Nephron (organoid): ENCODE data around the gene PGAM1.

ENCODE experiments used
- H3K27ac Mint-ChIP-seq, 3 experiments: 2 replicates each; pipeline ENCODE4 v1.8.0; 2020; ENCODE audit warnings: mixed read lengths in 3 of 3, mild to moderate bottlenecking in 2 of 3, moderate library complexity in 1 of 3
- H3K27me3 Mint-ChIP-seq: 2 replicates; pipeline ENCODE4 v1.8.0; 2021; ENCODE audit warnings: low read depth, mild to moderate bottlenecking, moderate library complexity, mixed read lengths
- H3K36me3 Mint-ChIP-seq: 2 replicates; pipeline ENCODE4 v1.8.0; 2020; ENCODE audit warnings: low read depth, mixed read lengths
- H3K4me1 Mint-ChIP-seq: 2 replicates; pipeline ENCODE4 v1.8.0; 2020; ENCODE audit warnings: mixed read lengths
- H3K4me3 Mint-ChIP-seq, 3 experiments: 2 replicates each; pipeline ENCODE4 v1.8.0; 2020; ENCODE audit warnings: mild to moderate bottlenecking in 3 of 3, mixed read lengths in 3 of 3, moderate library complexity in 2 of 3
- H3K9me3 Mint-ChIP-seq: 2 replicates; pipeline ENCODE4 v1.8.0; 2020; ENCODE audit warnings: mixed read lengths
- TF ChIP-seq, protein P1 (sequence below), 3 experiments: fragments of 200-600 bp; sonication (generic); IDR thresholded peaks; one replicate each; pipeline ENCODE4 v1.5.0; 2021; ENCODE audit warnings: antibody characterized with exemption in 3 of 3; ENCODE audit not compliant: unreplicated experiment in 3 of 3

Gene PGAM1

GRCh38 chr10:97454330-97455036, 28.5 kb downstream of the PGAM1 start:
- H3K36me3 Mint-ChIP-seq, result peaks cover 72% of the 10 kb centered on the region
- H3K4me1 Mint-ChIP-seq, result peaks cover 7% of the 10 kb centered on the region
- H3K9me3 Mint-ChIP-seq, result no peaks in the 10 kb centered on the region
- H3K27me3 Mint-ChIP-seq, result no peaks in the 10 kb centered on the region
- TF ChIP-seq, protein P1, sequence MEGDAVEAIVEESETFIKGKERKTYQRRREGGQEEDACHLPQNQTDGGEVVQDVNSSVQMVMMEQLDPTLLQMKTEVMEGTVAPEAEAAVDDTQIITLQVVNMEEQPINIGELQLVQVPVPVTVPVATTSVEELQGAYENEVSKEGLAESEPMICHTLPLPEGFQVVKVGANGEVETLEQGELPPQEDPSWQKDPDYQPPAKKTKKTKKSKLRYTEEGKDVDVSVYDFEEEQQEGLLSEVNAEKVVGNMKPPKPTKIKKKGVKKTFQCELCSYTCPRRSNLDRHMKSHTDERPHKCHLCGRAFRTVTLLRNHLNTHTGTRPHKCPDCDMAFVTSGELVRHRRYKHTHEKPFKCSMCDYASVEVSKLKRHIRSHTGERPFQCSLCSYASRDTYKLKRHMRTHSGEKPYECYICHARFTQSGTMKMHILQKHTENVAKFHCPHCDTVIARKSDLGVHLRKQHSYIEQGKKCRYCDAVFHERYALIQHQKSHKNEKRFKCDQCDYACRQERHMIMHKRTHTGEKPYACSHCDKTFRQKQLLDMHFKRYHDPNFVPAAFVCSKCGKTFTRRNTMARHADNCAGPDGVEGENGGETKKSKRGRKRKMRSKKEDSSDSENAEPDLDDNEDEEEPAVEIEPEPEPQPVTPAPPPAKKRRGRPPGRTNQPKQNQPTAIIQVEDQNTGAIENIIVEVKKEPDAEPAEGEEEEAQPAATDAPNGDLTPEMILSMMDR (IDR thresholded peaks at IDR 0.05; ENCODE audit: unreplicated experiment in 3 of 3), result no peak
- no peak overlapping the region for H3K27ac Mint-ChIP-seq
- H3K4me3 Mint-ChIP-seq, result no peak overlapping the region

DNA sequence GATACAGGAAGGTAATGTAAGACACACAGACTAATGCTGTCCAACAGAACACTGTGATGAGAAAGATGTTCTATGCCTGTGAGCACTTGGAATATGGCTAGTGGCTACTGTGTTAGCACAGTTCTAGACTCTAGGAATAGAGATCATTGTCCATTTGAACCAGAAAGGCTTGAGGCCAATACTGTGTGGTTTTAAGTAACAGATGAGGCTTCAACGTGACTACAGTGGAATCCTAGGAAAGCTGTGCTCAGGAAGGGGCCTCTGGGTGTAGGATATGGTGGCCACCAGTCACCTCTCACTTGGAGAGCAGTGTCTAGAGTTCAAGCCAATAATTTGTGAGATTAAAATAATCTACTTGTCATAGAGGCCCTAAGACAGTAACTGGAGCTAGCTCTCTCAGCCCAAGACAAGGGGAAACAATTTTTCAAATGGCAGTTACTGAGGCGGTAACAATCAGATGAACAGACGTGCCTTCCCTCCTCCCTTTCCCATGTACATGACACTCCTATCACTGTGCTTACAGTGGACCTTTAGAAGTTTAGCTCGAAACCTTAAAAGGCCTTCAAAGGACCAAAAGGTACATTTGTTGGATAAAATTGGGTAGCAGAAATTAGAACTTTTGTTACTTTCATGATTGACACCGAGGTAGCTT, 30.2 kb downstream of the PGAM1 start:
- Mint-ChIP-seq H3K4me1 (no peaks in the 10 kb centered on the region), H3K36me3 (peaks cover 77% of the 10 kb centered on the region), H3K4me3 (no peak overlapping the region), H3K27me3 (no peaks in the 10 kb centered on the region), H3K9me3 (no peaks in the 10 kb centered on the region), H3K27ac (no peak overlapping the region)
- TF ChIP-seq, protein P1 (IDR thresholded peaks at IDR 0.05; ENCODE audit: unreplicated experiment in 3 of 3), result no peak

GRCh38 chr10:97456686-97457065, 30.7 kb downstream of the PGAM1 start:
- Mint-ChIP-seq H3K4me1 (no peaks in the 10 kb centered on the region), H3K27ac (peak overlapping the region in 1 of 3 experiments; percentile 48), H3K27me3 (no peaks in the 10 kb centered on the region), H3K36me3 (peaks cover 82% of the 10 kb centered on the region), H3K4me3 (no peak overlapping the region), H3K9me3 (no peaks in the 10 kb centered on the region)
- TF ChIP-seq, protein P1 (IDR thresholded peaks at IDR 0.05; ENCODE audit: unreplicated experiment in 3 of 3), result no peak

- H3K36me3 Mint-ChIP-seq, result peaks cover 82% of the 10 kb centered on the region
- H3K27me3 Mint-ChIP-seq, result no peaks in the 10 kb centered on the region
- H3K9me3 Mint-ChIP-seq, result no peaks in the 10 kb centered on the region
- TF ChIP-seq, protein P1 (IDR thresholded peaks at IDR 0.05; ENCODE audit: unreplicated experiment in 3 of 3), result no peak
- no peak overlapping the region for H3K27ac Mint-ChIP-seq
- H3K4me1 Mint-ChIP-seq, result peaks cover 2% of the 10 kb centered on the region
- H3K4me3 Mint-ChIP-seq, result no peak overlapping the region
Measured at GRCh38 chr10:97459111-97459510, 33.1 kb downstream of the PGAM1 start.

DNA sequence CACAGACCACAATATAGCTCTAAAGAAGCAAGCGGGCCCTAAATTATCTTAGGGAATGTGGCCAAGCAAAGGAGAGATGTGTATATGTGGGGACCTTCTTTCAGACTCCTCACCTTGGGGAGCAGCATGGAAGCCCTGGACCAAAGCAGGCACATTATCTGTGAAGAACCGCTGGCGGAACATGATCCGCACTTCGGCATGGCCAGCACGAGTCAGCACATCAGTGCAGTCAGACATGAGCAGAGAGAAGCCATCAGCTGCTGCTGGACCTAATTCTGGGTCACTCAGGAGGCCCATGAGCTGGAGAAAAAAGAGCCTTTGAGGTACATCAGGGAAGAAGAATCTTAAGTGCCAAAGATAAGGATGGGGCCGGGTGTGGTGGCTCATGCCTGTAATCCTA, 33.9 kb downstream of the PGAM1 start:
- Mint-ChIP-seq H3K27ac (no peak overlapping the region), H3K36me3 (peaks cover 80% of the 10 kb centered on the region), H3K4me1 (peaks cover 5% of the 10 kb centered on the region), H3K9me3 (no peaks in the 10 kb centered on the region), H3K4me3 (no peak overlapping the region), H3K27me3 (no peaks in the 10 kb centered on the region)
- TF ChIP-seq, protein P1 (IDR thresholded peaks at IDR 0.05; ENCODE audit: unreplicated experiment in 3 of 3), result no peak

DNA sequence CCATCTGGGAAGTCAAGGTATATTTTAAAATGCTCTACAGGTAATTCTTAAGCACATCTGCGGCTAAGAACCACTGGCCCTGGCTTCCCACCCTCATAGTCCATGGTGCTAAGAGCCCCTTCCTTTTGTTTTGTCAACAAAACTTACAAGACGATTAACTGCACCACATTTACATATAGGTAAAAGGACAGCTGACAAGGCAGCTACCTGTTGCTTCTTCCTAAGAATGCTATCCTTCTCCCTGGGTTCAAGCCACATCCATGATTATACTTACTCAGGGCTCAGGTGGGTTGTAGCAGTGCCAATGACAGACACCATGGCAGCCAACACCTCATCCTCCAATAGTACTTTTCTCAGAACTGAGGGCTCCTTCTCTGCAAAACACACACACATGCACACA, 36.3 kb downstream of the PGAM1 start:
- Mint-ChIP-seq H3K27ac (no peak overlapping the region), H3K4me1 (peaks cover 5% of the 10 kb centered on the region), H3K4me3 (no peak overlapping the region)

More for the DNA sequence above, 36.3 kb downstream of the PGAM1 start:
- TF ChIP-seq, protein P1 (IDR thresholded peaks at IDR 0.05; ENCODE audit: unreplicated experiment in 3 of 3), result no peak
- H3K9me3 Mint-ChIP-seq, result no peaks in the 10 kb centered on the region
- H3K27me3 Mint-ChIP-seq, result no peaks in the 10 kb centered on the region
- H3K36me3 Mint-ChIP-seq, result peaks cover 73% of the 10 kb centered on the region
